ENCODE results near the gene ELAC1. TPM values are rescaled to one million over a fixed set of nuclear protein-coding genes. Genes with fewer than 3 reads are reported as not detected.

ELAC1 gene
- 10 to 100 TPM in 1 of 2 donors, 1 to 10 TPM in 1; 7.0 to 11.3 TPM for total RNA-seq

GRCh38 chr18:50967714-50968661 is at the start of gene ELAC1:
ELAC1 (plus strand) TSS chr18:50968040; CDS start chr18:50974405, 6,365 bp downstream.
- no peaks in the 10 kb centered on the region for H3K36me3 ChIP-seq
- peak within 1 kb of the TSS; percentile 96 for H3K4me3 ChIP-seq
- intact Hi-C loops (cut with DNase I), result loop anchor here (5.0 kb wide), 1 partner anchor 59 kb away; no protein-coding TSS in a partner anchor
- H3K27me3 ChIP-seq, result no peaks in the 10 kb centered on the region
- TF ChIP-seq, protein P1, sequence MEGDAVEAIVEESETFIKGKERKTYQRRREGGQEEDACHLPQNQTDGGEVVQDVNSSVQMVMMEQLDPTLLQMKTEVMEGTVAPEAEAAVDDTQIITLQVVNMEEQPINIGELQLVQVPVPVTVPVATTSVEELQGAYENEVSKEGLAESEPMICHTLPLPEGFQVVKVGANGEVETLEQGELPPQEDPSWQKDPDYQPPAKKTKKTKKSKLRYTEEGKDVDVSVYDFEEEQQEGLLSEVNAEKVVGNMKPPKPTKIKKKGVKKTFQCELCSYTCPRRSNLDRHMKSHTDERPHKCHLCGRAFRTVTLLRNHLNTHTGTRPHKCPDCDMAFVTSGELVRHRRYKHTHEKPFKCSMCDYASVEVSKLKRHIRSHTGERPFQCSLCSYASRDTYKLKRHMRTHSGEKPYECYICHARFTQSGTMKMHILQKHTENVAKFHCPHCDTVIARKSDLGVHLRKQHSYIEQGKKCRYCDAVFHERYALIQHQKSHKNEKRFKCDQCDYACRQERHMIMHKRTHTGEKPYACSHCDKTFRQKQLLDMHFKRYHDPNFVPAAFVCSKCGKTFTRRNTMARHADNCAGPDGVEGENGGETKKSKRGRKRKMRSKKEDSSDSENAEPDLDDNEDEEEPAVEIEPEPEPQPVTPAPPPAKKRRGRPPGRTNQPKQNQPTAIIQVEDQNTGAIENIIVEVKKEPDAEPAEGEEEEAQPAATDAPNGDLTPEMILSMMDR (IDR thresholded peaks at IDR 0.05), result no peak
- H3K4me1 ChIP-seq, result peaks cover 6% of the 10 kb centered on the region
- DNase-seq, result peak; percentile 72
- no peaks in the 10 kb centered on the region for H3K9me3 ChIP-seq
- H3K9ac ChIP-seq (ENCODE audit: low read depth in 2 of 2, low read length in 2 of 2), result peak within 1 kb of the TSS; percentile 90 to 100
- peak within 1 kb of the TSS; percentile 97 for H3K27ac ChIP-seq

DNA sequence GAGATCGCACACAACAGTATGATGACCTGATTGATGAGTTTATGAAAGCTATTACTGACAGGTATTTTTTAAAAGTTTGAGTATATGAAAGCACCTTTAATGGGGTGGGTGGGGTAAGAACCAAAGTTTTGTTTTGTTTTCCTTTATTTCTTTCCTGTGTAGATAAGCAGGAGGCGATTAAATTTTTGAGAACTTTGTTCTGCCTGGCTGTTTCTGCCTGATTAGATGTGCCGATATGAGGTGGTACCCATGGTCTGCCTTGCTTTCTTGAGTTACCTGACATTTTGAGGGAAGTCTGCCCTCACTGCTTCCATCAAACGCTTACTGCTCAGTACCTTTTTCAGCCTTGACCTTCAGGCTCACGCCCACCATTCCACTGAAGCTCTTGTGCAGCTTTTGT is 49.7 kb upstream of the ELAC1 start:
- peaks cover 4% of the 10 kb centered on the region for H3K36me3 ChIP-seq
- H3K4me1 ChIP-seq, result no peaks in the 10 kb centered on the region
- no peak overlapping the region for H3K27ac ChIP-seq
- intact Hi-C loops (cut with DNase I), result no loop called here
- TF ChIP-seq, protein P1 (IDR thresholded peaks at IDR 0.05), result no peak
- no peak overlapping the region for H3K9ac ChIP-seq (ENCODE audit: low read depth in 2 of 2, low read length in 2 of 2)
- no peak overlapping the region for H3K4me3 ChIP-seq
- H3K27me3 ChIP-seq, result no peaks in the 10 kb centered on the region
- no peaks in the 10 kb centered on the region for H3K9me3 ChIP-seq
- DNase-seq, result no peak

- intact Hi-C loops (cut with DNase I), result no loop called here
- H3K4me1 ChIP-seq, result no peaks in the 10 kb centered on the region
- peaks cover 9% of the 10 kb centered on the region for H3K36me3 ChIP-seq
- H3K27ac ChIP-seq, result no peak overlapping the region
- no peaks in the 10 kb centered on the region for H3K9me3 ChIP-seq
- TF ChIP-seq, protein P1 (IDR thresholded peaks at IDR 0.05), result no peak
- no peak overlapping the region for H3K9ac ChIP-seq (ENCODE audit: low read depth in 2 of 2, low read length in 2 of 2)
- no peak overlapping the region for H3K4me3 ChIP-seq
- no peaks in the 10 kb centered on the region for H3K27me3 ChIP-seq
- no peak for DNase-seq
Observed at GRCh38 chr18:50924372-50924771, 43.5 kb upstream of the ELAC1 start.

GRCh38 chr18:50926521-50926920 is 41.3 kb upstream of the ELAC1 start:
- Histone ChIP-seq H3K27ac (no peak overlapping the region), H3K27me3 (no peaks in the 10 kb centered on the region), H3K36me3 (peaks cover 9% of the 10 kb centered on the region), H3K9me3 (no peaks in the 10 kb centered on the region), H3K4me3 (no peak overlapping the region), H3K9ac (ENCODE audit: low read depth in 2 of 2, low read length in 2 of 2) (no peak overlapping the region), H3K4me1 (no peaks in the 10 kb centered on the region)
- intact Hi-C loops (cut with DNase I), result no loop called here
- DNase-seq, result no peak
- TF ChIP-seq, protein P1 (IDR thresholded peaks at IDR 0.05), result no peak

DNA sequence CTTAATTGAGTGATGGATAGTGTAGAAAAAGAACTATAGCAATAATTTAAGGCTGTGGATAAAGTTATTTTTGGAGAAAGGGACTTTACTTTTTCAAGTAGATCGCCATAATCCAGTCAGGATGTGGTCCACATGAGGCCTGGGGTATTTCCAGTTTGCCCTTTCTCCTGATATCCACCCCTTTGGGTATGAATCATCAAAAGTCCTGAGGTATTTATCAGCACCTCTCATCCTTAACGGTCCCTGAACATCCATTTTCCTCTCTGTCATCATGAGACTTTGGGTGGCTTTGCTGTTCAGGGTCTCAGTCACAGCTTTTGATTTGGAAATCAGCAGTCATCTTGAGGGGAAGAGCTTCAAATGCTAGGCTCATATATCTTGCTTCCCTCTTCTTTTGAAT is 39.3 kb upstream of the ELAC1 start:
- H3K9me3 ChIP-seq, result no peaks in the 10 kb centered on the region
- no peak overlapping the region for H3K27ac ChIP-seq
- H3K27me3 ChIP-seq, result no peaks in the 10 kb centered on the region
- peaks cover 5% of the 10 kb centered on the region for H3K36me3 ChIP-seq
- intact Hi-C loops (cut with DNase I), result no loop called here
- no peak overlapping the region for H3K9ac ChIP-seq (ENCODE audit: low read depth in 2 of 2, low read length in 2 of 2)
- H3K4me1 ChIP-seq, result no peaks in the 10 kb centered on the region
- DNase-seq, result no peak
- TF ChIP-seq, protein P1 (IDR thresholded peaks at IDR 0.05), result no peak
- no peak overlapping the region for H3K4me3 ChIP-seq

Measured in colonic mucosa (tissue), 4 donors.